ENCODE results near the gene PRKCD.

- TF ChIP-seq EZH2 (IDR thresholded peaks at IDR 0.05; ENCODE audit: borderline replicate concordance, low read length) (no peak), CTCF (conservative IDR thresholded peaks at IDR 0.05 in 1 of 2, IDR thresholded peaks at IDR 0.05 in 1 of 2; ENCODE audit: extremely low read depth in 1 of 2, insufficient read depth in 1 of 2, low read depth in 1 of 2, low read length in 2 of 2) (no peak)
These were observed 64.2 kb downstream of the PRKCD start for GRCh38 chr3:53225181-53225580.

Data from mammary epithelial cell (primary cell).